ENCODE data around the gene SH3D21. TPM values are rescaled to one million over a fixed set of nuclear protein-coding genes. Genes with fewer than 3 reads are reported as not detected.
A peak's percentile ranks its signal among the peaks of the same experiment; 100 is the strongest.

Gene SH3D21
- polyA plus RNA-seq, 3 donors: 13.9 to 21.4 (median 16.6) TPM

- DNase-seq (ENCODE audit: low read depth in 3 of 3, low spot score in 2 of 3): no peak
Observed at GRCh38 chr1:36303244-36303643, 2.9 kb upstream of the SH3D21 start.

GRCh38 chr1:36303650-36304360 is 2.4 kb upstream of the SH3D21 start:
- no peak for DNase-seq (ENCODE audit: low read depth in 3 of 3, low spot score in 2 of 3)

DNA sequence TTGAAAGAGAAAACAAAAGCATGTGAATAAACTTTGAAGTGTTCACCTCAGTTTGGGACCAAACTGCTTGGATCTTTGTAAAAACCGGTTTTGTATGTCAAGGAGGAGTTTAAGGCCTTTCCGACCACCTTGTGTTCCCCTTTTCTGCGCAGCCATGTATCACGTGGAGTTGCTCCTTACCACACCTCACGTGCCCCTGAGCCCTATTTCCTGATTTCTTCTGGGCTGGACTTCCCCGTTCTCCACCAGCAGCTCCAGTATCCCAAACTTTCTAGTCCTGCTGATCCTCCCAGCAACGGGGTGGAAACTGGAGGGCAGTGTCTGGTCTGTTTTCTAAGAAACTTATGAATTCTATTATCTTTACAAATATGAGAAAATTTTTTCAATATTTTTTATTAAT is 1.6 kb upstream of the SH3D21 start:
- no peak for DNase-seq (ENCODE audit: low read depth in 3 of 3, low spot score in 2 of 3)

DNA sequence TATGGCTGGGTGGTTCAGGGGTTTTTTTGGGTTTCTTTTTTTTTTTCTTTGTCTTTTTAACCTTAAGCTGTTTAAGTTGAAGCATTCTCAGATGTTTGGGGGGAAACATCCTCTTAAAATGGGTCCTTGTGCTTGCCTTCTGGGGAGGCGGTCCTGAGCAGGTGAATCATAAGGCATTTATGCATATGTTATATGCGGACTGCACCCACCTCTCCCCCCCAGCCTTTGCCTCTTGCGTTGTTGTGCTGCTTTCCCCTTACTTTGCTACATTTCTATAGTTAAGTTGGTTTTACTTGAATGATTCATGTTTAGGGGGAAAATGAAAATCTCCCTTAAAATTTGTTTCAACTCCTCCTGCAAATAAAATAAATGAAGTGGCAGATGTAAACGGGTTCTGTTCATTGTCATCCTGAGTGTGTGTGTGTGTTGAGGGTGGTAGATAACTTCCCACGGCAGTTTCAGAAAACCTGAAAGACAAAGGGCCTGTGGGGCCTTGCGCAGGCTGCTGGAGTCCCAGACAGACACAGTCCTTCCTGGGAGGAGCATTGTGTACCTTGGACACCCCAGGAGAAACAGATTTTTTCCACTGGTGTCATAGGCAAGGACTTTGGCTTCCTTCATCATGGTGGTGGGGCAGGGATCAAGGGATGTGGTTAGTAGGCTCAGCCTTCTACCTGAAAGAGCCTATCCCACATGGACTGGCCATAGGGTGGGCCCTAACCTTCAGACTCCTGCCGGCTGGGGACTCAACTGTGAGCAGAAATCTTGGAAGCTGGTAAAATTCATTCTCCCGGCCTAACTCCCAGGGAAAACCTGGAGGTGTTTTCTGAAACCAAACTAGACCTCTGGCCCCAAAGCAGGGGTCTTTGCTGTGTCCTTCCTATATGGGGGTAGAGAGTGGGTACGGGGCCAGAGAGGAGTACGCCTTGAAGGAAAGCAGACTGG is 926 bp upstream of the SH3D21 start:
- DNase-seq (ENCODE audit: low read depth in 3 of 3, low spot score in 2 of 3): no peak

- no peak for DNase-seq (ENCODE audit: low read depth in 3 of 3, low spot score in 2 of 3)
Observed at GRCh38 chr1:36305915-36306209, 306 bp upstream of the SH3D21 start.

- DNase-seq (ENCODE audit: low read depth in 3 of 3, low spot score in 2 of 3): peak; percentile 82 to 93 (median 87)
Observed at GRCh38 chr1:36306902-36307456, 811 bp downstream of the SH3D21 start.

GRCh38 chr1:36307601-36308330 is 1.6 kb downstream of the SH3D21 start:
- no peak for DNase-seq (ENCODE audit: low read depth in 3 of 3, low spot score in 2 of 3)

DNA sequence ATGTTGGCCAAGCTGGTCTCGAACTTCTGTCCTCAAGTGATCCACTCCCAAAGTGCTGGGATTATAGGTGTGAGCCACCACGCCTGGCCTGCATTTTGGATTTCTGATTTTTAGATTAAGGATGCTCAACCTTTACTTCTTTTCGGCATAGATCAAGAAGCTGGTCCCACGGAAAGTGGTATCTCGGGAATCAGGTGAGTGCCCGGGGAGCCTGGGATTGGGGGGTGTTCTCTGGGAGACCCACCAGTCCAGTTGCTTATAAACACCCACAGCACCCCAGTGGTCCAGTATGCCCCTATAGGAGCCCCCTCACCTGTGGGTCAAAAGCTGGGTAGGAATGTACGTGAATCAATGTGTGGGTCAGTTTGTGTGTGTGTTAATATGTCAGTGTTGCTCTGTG is 3.2 kb downstream of the SH3D21 start:
- DNase-seq (ENCODE audit: low read depth in 3 of 3, low spot score in 2 of 3): no peak

- no peak for DNase-seq (ENCODE audit: low read depth in 3 of 3, low spot score in 2 of 3)
Observed at GRCh38 chr1:36320291-36320761, 14.2 kb downstream of the SH3D21 start.

- no peak for DNase-seq (ENCODE audit: low read depth in 3 of 3, low spot score in 2 of 3)
Observed at GRCh38 chr1:36320767-36321118, 14.6 kb downstream of the SH3D21 start.

- peak; percentile 76 to 88 (median 85) for DNase-seq (ENCODE audit: low read depth in 3 of 3, low spot score in 2 of 3)
Observed at GRCh38 chr1:36321119-36321951, 15.2 kb downstream of the SH3D21 start.

GRCh38 chr1:36322041-36322785 is 16.0 kb downstream of the SH3D21 start:
- DNase-seq (ENCODE audit: low read depth in 3 of 3, low spot score in 2 of 3): no peak

DNA sequence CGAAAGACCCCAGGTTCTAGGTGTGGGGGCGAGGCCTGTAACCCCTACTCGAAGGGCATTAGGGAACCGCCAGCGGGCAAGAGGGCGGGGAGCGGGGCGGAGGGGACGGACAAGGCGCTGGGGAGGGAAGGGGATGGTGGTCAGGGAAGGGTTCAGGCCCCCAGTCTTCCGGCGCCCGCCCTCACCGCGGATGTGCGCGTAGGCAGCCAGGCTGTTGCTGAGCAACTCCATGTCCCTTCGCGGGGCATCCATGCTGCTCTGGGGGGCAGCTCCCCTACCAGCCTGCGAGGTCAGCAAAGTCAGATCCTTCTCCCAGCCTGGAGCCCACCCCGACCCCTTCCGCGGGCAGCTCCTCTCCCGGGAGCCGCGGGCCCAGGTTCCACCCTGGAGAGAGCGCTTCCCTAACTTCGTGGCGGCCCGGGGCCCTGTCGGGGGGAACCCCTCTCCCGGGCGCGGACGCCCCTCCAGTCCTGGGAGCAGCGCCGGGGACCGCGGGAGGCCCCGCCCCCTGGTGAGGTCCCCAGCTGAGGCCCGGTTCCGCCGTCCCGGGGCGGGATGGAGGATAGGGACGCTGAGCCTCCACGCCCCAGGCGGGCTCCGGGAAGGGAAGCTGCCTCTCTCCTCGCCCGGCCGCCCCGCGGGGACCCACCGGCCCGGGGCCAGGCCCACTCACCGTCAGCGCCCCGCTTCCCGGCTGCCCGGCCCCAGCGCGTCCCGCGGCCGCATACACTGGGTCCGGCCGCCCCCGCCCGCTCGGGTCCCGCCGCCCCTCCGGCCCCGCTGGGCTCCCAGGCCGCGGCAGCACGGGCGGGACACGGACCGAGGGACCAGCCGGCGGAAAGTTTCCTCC is 16.8 kb downstream of the SH3D21 start:
- no peak for DNase-seq (ENCODE audit: low read depth in 3 of 3, low spot score in 2 of 3)

GRCh38 chr1:36323636-36324352 is 17.6 kb downstream of the SH3D21 start, which contains the start of gene EVA1B:
TSS of gene EVA1B (minus strand) at chr1:36323645. CDS start at chr1:36323037, 608 bp downstream.
- DNase-seq (ENCODE audit: low read depth in 3 of 3, low spot score in 2 of 3): peak; percentile 80 to 85 (median 81)

DNA sequence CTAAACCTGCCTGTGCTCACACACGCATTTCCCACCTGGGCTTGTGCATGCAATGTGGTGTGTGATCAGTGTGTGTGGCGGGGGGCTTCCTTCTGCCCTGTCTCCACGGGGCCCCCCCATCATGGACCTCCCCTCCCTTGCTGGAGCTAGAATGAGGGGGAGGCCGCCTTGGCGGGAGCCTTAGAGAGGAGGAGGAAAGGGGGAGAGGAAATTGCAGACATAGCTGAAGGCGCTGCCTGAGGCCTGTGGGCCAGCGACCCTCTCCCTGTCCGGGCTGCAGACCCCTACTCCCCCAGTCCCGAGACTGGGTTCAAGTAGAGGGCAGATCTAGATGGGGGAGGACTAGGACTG is 18.2 kb downstream of the SH3D21 start:
- no peak for DNase-seq (ENCODE audit: low read depth in 3 of 3, low spot score in 2 of 3)

GRCh38 chr1:36326499-36326898 is 20.3 kb downstream of the SH3D21 start:
- no peak for DNase-seq (ENCODE audit: low read depth in 3 of 3, low spot score in 2 of 3)

GRCh38 chr1:36327421-36328087 is 21.4 kb downstream of the SH3D21 start:
- DNase-seq (ENCODE audit: low read depth in 3 of 3, low spot score in 2 of 3): no peak

All from right renal cortex interstitium (tissue), 3 donors.